ENCODE data around the gene PIPOX.

- TF ChIP-seq CTCF (IDR thresholded peaks at IDR 0.05; ENCODE audit: extremely low read depth in 1 of 2, insufficient read depth in 1 of 2, low read depth in 1 of 2, low read length in 2 of 2) (no peak), EZH2 (IDR thresholded peaks at IDR 0.05; ENCODE audit: borderline replicate concordance, low read depth, low read length, severe bottlenecking) (no peak), POLR2A (IDR thresholded peaks at IDR 0.05; ENCODE audit: low read depth, low read length) (no peak), POLR2AphosphoS5 (IDR thresholded peaks at IDR 0.05; ENCODE audit: insufficient read depth, low read depth, low read length) (no peak), MYC (IDR thresholded peaks at IDR 0.05; ENCODE audit: low read depth, low read length) (no peak)
- TF ChIP-seq, protein P1, sequence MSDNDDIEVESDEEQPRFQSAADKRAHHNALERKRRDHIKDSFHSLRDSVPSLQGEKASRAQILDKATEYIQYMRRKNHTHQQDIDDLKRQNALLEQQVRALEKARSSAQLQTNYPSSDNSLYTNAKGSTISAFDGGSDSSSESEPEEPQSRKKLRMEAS (IDR thresholded peaks at IDR 0.05; ENCODE audit: insufficient read depth, insufficient read length), result no peak
Measured at GRCh38 chr17:29074488-29074887, 31.5 kb downstream of the PIPOX start.
